Renal pelvis (tissue), 4 donors: ENCODE data around the gene APOBEC3C. TPM values are rescaled to one million over a fixed set of nuclear protein-coding genes. Genes with fewer than 3 reads are reported as not detected.
A peak's percentile ranks its signal among the peaks of the same experiment; 100 is the strongest.
"Not testable (repeated sequence)": the region's sequence is repeated elsewhere in the genome, so short reads cannot be mapped to it uniquely, and the experiment has no call there.

Experiments
- DNase-seq: peaks from one replicate; pipeline ENCODE4 v3.0.0-alpha.2; 2013
- polyA plus RNA-seq, 3 donors: library from polyadenylated mRNA; unstranded; fragments of 120-200 nt; gene quantifications; one replicate each; pipeline ENCODE4 v1.2.1, GENCODE V29; 2013; ENCODE audit not compliant: insufficient read length in 3 of 3

Gene APOBEC3C
- polyA plus RNA-seq, 3 donors = 9.1 to 10.8 (median 9.3) TPM

DNA sequence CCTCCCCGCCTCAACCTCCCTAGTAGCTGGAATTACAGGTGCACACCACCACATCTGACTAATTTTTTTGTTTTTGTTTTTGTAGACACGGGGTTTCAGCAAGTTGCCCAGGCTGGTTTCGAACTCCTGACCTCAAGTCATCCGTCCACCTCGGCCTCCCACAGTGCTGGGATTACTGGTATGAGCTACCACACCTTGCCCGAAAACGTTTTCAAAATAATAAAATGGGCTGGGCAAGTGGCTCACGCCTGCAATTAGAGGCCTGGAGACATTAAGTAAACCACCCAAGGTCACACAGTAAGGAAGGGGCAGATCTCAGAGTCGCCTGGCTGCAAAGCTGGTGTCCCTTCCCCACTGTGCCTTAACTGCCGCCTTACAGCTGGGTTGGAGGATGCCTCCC is 33.5 kb upstream of the APOBEC3C start:
- DNase-seq = not testable (repeated sequence)

- peak; percentile 79 for DNase-seq
These were observed 32.8 kb upstream of the APOBEC3C start for GRCh38 chr22:38981005-38981991.

GRCh38 chr22:38981992-38982927 is 31.8 kb upstream of the APOBEC3C start, which contains the start of gene APOBEC3B:
Gene APOBEC3B, plus strand, starts transcription at chr22:38982347. Its CDS starts 107 bp downstream, at chr22:38982454.
- peak; percentile 91 for DNase-seq

DNA sequence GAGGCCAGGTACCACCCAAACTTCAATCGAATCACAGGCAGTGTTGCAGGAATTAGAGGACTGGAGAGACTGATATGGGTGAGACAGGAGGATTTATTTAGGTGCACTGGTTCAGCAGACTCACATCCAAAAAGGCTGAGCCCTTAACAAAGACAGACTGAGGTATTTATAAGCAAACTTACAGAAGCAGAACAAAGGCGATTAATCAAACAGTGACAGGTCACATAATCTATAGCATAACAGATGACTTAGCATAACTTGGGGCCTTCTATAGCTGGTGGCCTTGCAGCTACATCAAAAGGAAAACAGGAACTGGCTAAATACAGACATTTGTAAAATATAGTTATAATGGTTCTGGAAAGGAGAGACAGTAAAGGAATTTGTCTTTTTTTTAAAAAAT is 29.8 kb upstream of the APOBEC3C start:
- DNase-seq = no peak

DNA sequence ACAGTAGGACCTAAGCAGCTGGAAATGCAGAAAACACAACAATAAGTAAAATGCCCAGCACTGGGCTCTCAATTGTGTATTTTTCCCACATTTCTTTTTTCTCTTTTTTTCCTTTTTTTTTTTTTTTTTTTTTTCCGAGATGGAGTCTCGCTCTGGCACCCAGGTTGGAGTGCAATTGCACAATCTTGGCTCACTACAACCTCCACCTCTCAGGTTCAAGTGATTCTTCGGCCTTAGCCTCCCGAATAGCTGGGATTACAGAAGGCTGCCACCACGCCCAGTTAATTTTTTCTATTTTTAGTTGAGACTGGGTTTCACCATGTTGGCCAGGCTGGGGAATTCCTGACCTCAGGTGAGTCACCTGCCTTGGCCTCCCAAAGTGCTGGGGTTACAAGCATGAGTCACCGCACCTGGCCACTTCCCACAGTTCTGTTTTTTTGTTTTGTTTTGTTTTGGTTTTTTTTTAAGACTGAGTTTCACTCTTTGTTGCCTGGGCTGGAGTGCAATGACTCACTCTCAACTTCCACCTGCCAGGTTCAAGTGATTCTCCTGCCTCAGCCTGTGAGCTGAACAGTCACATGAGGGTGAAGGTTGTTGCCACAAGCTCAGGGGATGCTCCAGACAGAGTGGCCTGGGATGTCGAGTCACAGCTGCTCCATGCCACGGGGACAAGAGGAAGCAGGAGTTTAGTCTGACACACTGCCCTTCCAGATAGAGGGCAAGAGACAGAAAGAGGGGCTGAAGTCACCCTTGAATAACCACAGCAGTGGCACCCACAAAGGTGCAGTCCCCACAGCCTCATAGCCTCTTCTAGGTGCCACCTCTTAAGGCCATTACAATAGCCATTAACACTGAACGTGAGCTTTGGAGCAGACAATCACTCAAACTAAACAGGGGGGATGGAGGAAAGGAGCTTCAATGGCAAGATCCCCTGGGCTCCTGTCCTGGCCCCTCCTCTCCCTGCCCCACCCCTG is 29.0 kb upstream of the APOBEC3C start:
- DNase-seq = not testable (repeated sequence)

- no peak for DNase-seq
These were observed 27.4 kb upstream of the APOBEC3C start for GRCh38 chr22:38986629-38987028.

- no peak for DNase-seq
These were observed 26.7 kb upstream of the APOBEC3C start for GRCh38 chr22:38987171-38987895.

DNA sequence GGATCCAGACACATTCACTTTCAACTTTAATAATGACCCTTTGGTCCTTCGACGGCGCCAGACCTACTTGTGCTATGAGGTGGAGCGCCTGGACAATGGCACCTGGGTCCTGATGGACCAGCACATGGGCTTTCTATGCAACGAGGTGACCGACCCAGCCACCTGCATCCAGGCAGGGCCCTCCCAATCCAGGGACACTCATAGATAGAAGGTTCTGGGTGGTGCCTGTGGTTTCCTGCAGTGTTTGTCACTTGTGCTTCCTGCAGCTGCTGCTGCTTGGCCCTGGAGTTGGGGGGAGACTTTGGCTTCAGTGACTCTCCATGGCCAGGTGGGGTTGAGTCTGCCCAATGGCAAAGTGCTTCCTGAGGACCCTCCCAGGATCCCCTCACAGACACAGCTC is 24.6 kb upstream of the APOBEC3C start:
- no peak for DNase-seq

- DNase-seq = not testable (repeated sequence)
These were observed 21.1 kb upstream of the APOBEC3C start for GRCh38 chr22:38992871-38993371.

- no peak for DNase-seq
These were observed 18.0 kb upstream of the APOBEC3C start for GRCh38 chr22:38996105-38996504.

GRCh38 chr22:38997518-38997917 is 16.5 kb upstream of the APOBEC3C start:
- DNase-seq = no peak

GRCh38 chr22:39003165-39003638 is 10.9 kb upstream of the APOBEC3C start:
- peak; percentile 83 for DNase-seq

DNA sequence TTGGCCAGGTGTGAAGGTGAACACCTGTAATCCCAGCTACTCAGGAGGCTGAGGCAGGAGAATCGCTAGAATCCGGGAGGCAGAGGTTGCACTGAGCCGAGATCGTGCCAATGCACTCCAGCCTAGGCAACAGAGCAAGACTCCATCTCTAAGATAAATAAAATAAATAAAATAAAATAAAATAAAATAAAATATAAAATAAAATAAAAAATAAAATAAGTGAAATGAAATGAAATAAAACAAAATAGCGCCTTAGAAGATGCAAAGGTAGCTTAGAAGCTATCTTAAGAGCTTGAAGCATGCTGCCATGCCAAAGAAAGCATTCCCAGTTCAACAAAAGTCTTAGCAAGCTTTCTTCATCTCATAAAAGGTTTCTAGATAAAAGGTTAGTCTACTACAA is 6.9 kb upstream of the APOBEC3C start:
- DNase-seq = no peak

DNA sequence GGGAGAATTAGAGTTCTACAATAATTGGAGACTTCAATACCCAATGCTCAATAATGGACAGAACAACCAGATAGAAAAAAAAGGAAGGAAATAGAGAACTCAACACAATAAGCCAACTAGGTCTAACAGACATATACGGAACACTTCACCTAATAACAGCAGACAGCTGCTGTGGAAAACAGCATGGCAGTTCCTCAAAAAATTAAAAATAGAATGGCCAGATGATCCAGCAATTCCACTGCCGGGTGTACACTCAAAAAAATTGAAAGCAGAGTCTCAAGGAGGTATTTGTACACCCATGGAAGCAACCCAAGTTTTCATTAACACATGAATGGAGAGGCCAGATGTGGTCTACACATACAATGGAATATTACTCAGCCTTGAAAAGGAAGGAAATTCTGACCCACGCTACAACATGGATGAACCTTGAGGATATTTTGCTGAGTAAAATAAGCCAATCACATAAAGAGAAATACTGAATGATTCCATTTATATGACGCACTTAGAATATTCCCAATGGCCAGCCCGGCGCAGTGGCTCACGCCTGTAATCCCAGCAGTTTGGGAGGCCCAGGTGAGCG is 5.7 kb upstream of the APOBEC3C start:
- not testable (repeated sequence) for DNase-seq

GRCh38 chr22:39010946-39011345 is 3.1 kb upstream of the APOBEC3C start:
- DNase-seq = no peak

GRCh38 chr22:39012533-39013511 is 1.2 kb upstream of the APOBEC3C start:
- DNase-seq = no peak

DNA sequence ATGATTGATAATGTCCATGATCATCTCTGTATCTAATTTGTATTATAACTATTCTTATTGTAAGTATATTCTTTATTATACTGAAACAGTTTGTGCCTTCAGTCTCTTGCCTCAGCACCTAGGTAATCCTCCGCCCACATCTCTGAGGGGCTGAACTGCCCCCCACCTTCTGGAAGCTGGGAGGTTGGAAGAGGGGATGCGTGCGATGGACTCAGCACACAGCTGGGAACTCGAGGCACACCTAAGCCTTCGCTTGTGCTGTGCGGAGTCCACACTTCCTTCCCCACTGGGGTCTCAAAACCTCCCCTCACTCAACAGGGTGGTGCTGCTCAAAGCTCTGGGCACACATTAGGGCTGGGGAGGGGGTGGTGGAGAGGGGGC is 506 bp upstream of the APOBEC3C start:
- DNase-seq = not testable (repeated sequence)

DNA sequence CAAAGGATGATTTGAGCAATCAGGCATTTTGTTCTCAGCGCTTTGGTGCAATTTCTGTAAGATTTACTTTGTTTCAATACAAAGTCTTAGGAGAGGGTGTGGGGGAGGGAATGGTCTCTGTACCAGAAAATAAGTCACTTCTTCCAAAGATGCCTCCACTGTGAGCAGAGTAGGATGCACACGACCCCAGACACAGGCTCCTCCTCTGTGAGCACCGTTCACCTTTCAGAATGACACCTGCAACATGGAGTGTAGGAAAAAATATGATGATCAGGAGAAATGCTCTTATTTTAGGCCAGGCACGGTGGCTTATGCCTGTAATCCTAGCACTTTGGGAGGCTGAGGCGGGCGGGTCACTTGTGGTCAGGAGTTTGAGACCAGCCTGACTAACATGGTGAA is 665 bp downstream of the APOBEC3C start:
- DNase-seq = not testable (repeated sequence)
